IMR-90 (cell line): ENCODE measurements around the gene ABO.
"Not testable (repeated sequence)": the region's sequence is repeated elsewhere in the genome, so short reads cannot be mapped to it uniquely, and the experiment has no call there.

Source experiments
- CEBPB ChIP-seq: IDR thresholded peaks from 2 replicates; pipeline ENCODE4 v1.6.1; 2012; ENCODE audit warnings: low read depth, low read length, improper control_type of control experiment
- CTCF ChIP-seq: conservative IDR thresholded peaks from 2 replicates; pipeline ENCODE4 v1.5.1; 2012; ENCODE audit warnings: mild to moderate bottlenecking, low read depth, low read length, improper control_type of control experiment
- FOS ChIP-seq: fragments of 150-350 bp; IDR thresholded peaks from 2 replicates; pipeline ENCODE4 v1.6.1; 2016; ENCODE audit warnings: low read depth, low read length
- MAFK ChIP-seq: IDR thresholded peaks from 2 replicates; pipeline ENCODE4 v1.6.1; 2012; ENCODE audit warnings: low read depth, low read length, improper control_type of control experiment
- POLR2A ChIP-seq: IDR thresholded peaks from 2 replicates; pipeline ENCODE4 v1.6.1; 2012; ENCODE audit warnings: mild to moderate bottlenecking, low read depth, low read length
- RFX5 ChIP-seq: IDR thresholded peaks from 2 replicates; pipeline ENCODE4 v1.8.0; 2012; ENCODE audit warnings: low read depth, mild to moderate bottlenecking, low read length, moderate library complexity

DNA sequence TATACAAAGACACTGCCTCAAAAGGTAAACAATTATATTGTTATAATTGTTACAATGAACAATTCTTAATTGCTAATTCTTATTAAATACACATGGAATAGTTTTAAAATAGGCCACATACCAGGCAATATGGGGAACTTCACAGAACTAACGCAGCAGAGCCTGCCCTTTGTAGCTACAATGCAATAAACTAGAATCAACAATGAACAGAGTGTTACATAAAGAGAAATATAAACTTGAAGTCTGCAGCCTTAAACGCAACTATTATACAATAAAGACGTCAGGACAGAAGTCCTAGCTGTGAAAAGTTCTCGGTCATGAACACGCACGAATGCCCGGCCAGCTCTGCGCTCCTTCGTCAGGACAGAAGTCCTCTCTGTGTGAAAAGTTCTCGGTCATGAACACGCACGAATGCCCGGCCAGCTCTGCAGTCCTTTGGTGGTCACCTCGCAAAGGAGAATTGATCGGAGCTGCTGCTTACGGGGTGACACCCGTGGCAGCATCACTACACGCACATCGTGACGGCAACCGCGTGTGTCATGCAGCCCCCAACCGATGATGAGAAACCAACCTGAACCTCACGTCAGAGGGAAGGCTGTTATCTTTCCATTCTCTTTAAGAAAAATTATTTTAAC, 43.0 kb downstream of the ABO start:
- not testable (repeated sequence) for TF ChIP-seq CTCF, POLR2A, MAFK, RFX5, FOS, CEBPB
